GM12873 (cell line): ENCODE results near the gene VPS13D.

Experiments
- CTCF ChIP-seq: IDR thresholded peaks from 2 replicates; pipeline ENCODE4 v1.5.1; 2012; ENCODE audit warnings: low read depth, mild to moderate bottlenecking, moderate library complexity, low read length, control low read depth; ENCODE audit not compliant: insufficient read depth; ENCODE audit errors: missing control alignments

The VPS13D gene

GRCh38 chr1:12544357-12544756, 314.5 kb downstream of the VPS13D start:
- TF ChIP-seq CTCF = no peak

- no peak for TF ChIP-seq CTCF
Measured at GRCh38 chr1:12544992-12545391, 315.2 kb downstream of the VPS13D start.

- no peak for TF ChIP-seq CTCF
Measured at GRCh38 chr1:12546771-12547585, 317.1 kb downstream of the VPS13D start.

GRCh38 chr1:12547586-12548225, 317.9 kb downstream of the VPS13D start:
- no peak for TF ChIP-seq CTCF

- no peak for TF ChIP-seq CTCF
Measured at GRCh38 chr1:12548279-12548972, 318.6 kb downstream of the VPS13D start.

GRCh38 chr1:12548973-12549459, 319.2 kb downstream of the VPS13D start:
- no peak for TF ChIP-seq CTCF
